WTC11 (cell line): ENCODE results near the gene ITPKC. TPM values are rescaled to one million over a fixed set of nuclear protein-coding genes. Genes with fewer than 3 reads are reported as not detected.

Experiments used
- ATAC-seq: fragments of 200-7000 bp; cut with Tn5 transposase; 2 replicates; pipeline ENCODE4 v1.10.0; 2021; ENCODE audit warnings: mild to moderate bottlenecking, moderate library complexity
- CTCF ChIA-PET: fragments of 300-600 bp; sonication (Branson Sonifier 250); formaldehyde crosslinking; loops from one replicate; lab custom pipeline; 2021; ENCODE audit warnings: antibody characterized with exemption; lab: Charles Lee
- POLR2A ChIA-PET: fragments of 350-600 bp; sonication (Branson Sonifier 250); formaldehyde crosslinking; loops from one replicate; lab custom pipeline; 2021; ENCODE audit warnings: antibody characterized with exemption; lab: Charles Lee
- DNase-seq: peaks from one replicate; pipeline ENCODE4 v3.0.0; 2021; ENCODE audit warnings: low spot score
- H3K27ac Mint-ChIP-seq: 2 replicates; pipeline ENCODE4 v1.8.0; 2021; ENCODE audit warnings: mixed read lengths
- H3K27me3 Mint-ChIP-seq: 2 replicates; pipeline ENCODE4 v1.8.0; 2021; ENCODE audit warnings: low read depth, mild to moderate bottlenecking, moderate library complexity, mixed read lengths
- H3K36me3 Mint-ChIP-seq: 2 replicates; pipeline ENCODE4 v1.8.0; 2021; ENCODE audit warnings: mixed read lengths
- H3K4me1 Mint-ChIP-seq: 2 replicates; pipeline ENCODE4 v1.8.0; 2022; ENCODE audit warnings: mixed read lengths
- H3K4me3 Mint-ChIP-seq: 2 replicates; pipeline ENCODE4 v1.8.0; 2021; ENCODE audit warnings: mild to moderate bottlenecking, moderate library complexity, mixed read lengths
- H3K9me3 Mint-ChIP-seq: 2 replicates; pipeline ENCODE4 v1.8.0; 2021; ENCODE audit warnings: mixed read lengths
- AR ChIP-seq: fragments of 250-450 bp; sonication (Bioruptor Pico); IDR thresholded peaks from 2 replicates; pipeline ENCODE4 v1.9.0; 2021; ENCODE audit warnings: mild to moderate bottlenecking
- ATF6 ChIP-seq: sonication (generic); formaldehyde crosslinking; IDR thresholded peaks from 2 replicates; pipeline ENCODE4 v1.8.1; 2023; ENCODE audit warnings: mild to moderate bottlenecking, missing genetic modification reagents
- CDX4 ChIP-seq: fragments of 250-450 bp; sonication (Bioruptor Pico); IDR thresholded peaks from 2 replicates; pipeline ENCODE4 v1.9.0; 2021; ENCODE audit warnings: moderate library complexity, mild to moderate bottlenecking, inconsistent platforms, borderline replicate concordance
- EMX1 ChIP-seq: fragments of 250-450 bp; sonication (Bioruptor Pico); IDR thresholded peaks from 2 replicates; pipeline ENCODE4 v1.8.0; 2021; ENCODE audit warnings: mild to moderate bottlenecking
- FOXJ3 ChIP-seq: sonication (generic); formaldehyde crosslinking; IDR thresholded peaks from 2 replicates; pipeline ENCODE4 v1.9.0; 2021; ENCODE audit warnings: missing genetic modification reagents, mild to moderate bottlenecking, borderline replicate concordance
- HMGXB4 ChIP-seq: sonication (generic); formaldehyde crosslinking; IDR thresholded peaks from 2 replicates; pipeline ENCODE4 v1.8.1; 2023; ENCODE audit warnings: mild to moderate bottlenecking, moderate library complexity, missing genetic modification reagents
- NFYB ChIP-seq: sonication (generic); formaldehyde crosslinking; conservative IDR thresholded peaks from 2 replicates; pipeline ENCODE4 v1.8.0; 2022; ENCODE audit warnings: low read depth, missing genetic modification reagents
- PRRX2 ChIP-seq: fragments of 250-450 bp; sonication (Bioruptor Pico); IDR thresholded peaks from 2 replicates; pipeline ENCODE4 v1.8.0; 2021; ENCODE audit warnings: mild to moderate bottlenecking
- RORB ChIP-seq: fragments of 250-450 bp; sonication (Bioruptor Pico); IDR thresholded peaks from 2 replicates; pipeline ENCODE4 v1.9.0; 2021; ENCODE audit warnings: mild to moderate bottlenecking
- TCF7 ChIP-seq: sonication (generic); formaldehyde crosslinking; IDR thresholded peaks from 2 replicates; pipeline ENCODE4 v1.8.0; 2022; ENCODE audit warnings: mild to moderate bottlenecking, low read depth, missing genetic modification reagents, moderate library complexity
- TP53 ChIP-seq: sonication (generic); formaldehyde crosslinking; IDR thresholded peaks from 2 replicates; pipeline ENCODE4 v1.8.1; 2023; ENCODE audit warnings: mild to moderate bottlenecking, missing genetic modification reagents
- USF2 ChIP-seq: sonication (generic); formaldehyde crosslinking; IDR thresholded peaks from 2 replicates; pipeline ENCODE4 v1.8.1; 2023; ENCODE audit warnings: mild to moderate bottlenecking, missing genetic modification reagents, moderate library complexity
- ZBTB21 ChIP-seq: sonication (generic); formaldehyde crosslinking; IDR thresholded peaks from 2 replicates; pipeline ENCODE4 v1.8.1; 2023; ENCODE audit warnings: mild to moderate bottlenecking, missing genetic modification reagents, borderline replicate concordance
- ZBTB43 ChIP-seq: sonication (generic); formaldehyde crosslinking; IDR thresholded peaks from 2 replicates; pipeline ENCODE4 v1.8.1; 2023; ENCODE audit warnings: mild to moderate bottlenecking, missing genetic modification reagents
- ZMAT4 ChIP-seq: fragments of 250-450 bp; sonication (Bioruptor Pico); IDR thresholded peaks from 2 replicates; pipeline ENCODE4 v1.9.0; 2021; ENCODE audit warnings: mild to moderate bottlenecking
- ZNF121 ChIP-seq: sonication (generic); formaldehyde crosslinking; IDR thresholded peaks from 2 replicates; pipeline ENCODE4 v1.8.0; 2023; ENCODE audit warnings: missing genetic modification reagents
- ZNF512 ChIP-seq: sonication (generic); formaldehyde crosslinking; IDR thresholded peaks from 2 replicates; pipeline ENCODE4 v1.8.1; 2022; ENCODE audit warnings: missing genetic modification reagents, borderline replicate concordance
- ZNF532 ChIP-seq: fragments of 250-450 bp; sonication (Bioruptor Pico); IDR thresholded peaks from 2 replicates; pipeline ENCODE4 v1.9.0; 2021; ENCODE audit warnings: mild to moderate bottlenecking, borderline replicate concordance
- total RNA-seq: library from RNA; stranded (reverse); gene quantifications from 3 replicates; pipeline ENCODE4 v1.2.3, GENCODE V29; 2021

The ITPKC gene
- total RNA-seq, 1 experiment from 2014 or later, result 13.8 TPM

GRCh38 chr19:40677156-40677555, 39.8 kb upstream of the ITPKC start:
- H3K27me3 Mint-ChIP-seq, result no peaks in the 10 kb centered on the region

GRCh38 chr19:40681039-40681438, 35.9 kb upstream of the ITPKC start:
- POLR2A ChIA-PET, result interaction anchor here (1.0 kb wide), 1 partner anchor 10 kb away, joined by 5 read pairs; the partner anchor contains the start of gene NUMBL
- H3K9me3 Mint-ChIP-seq, result no peaks in the 10 kb centered on the region
- H3K36me3 Mint-ChIP-seq, result peaks cover 41% of the 10 kb centered on the region
- ATAC-seq, result no peak
- no peaks in the 10 kb centered on the region for H3K27me3 Mint-ChIP-seq
- no peak overlapping the region; the same call in 1 of the 2 replicates for H3K27ac Mint-ChIP-seq
- CTCF ChIA-PET, result interaction anchor here (0.7 kb wide), 1 partner anchor 46 kb away, joined by 4 read pairs; no protein-coding TSS in a partner anchor
- DNase-seq, result no peak
- H3K4me1 Mint-ChIP-seq, result no peaks in the 10 kb centered on the region
- H3K4me3 Mint-ChIP-seq, result no peak overlapping the region
- TF ChIP-seq ZNF121 (CRISPR knock-in tag) (no peak), HMGXB4 (CRISPR knock-in tag) (no peak), CDX4 (CRISPR knock-in tag) (no peak), EMX1 (no peak), TP53 (CRISPR knock-in tag) (no peak), AR (CRISPR knock-in tag) (no peak), ATF6 (CRISPR knock-in tag) (no peak), ZNF532 (CRISPR knock-in tag) (no peak), TCF7 (CRISPR knock-in tag) (no peak), ZNF512 (CRISPR knock-in tag) (no peak), ZBTB43 (CRISPR knock-in tag) (no peak), RORB (CRISPR knock-in tag) (no peak), NFYB (CRISPR knock-in tag) (no peak)

More at GRCh38 chr19:40677156-40677555, 39.8 kb upstream of the ITPKC start:
- no peak for DNase-seq
- ATAC-seq, result no peak
- TF ChIP-seq FOXJ3 (CRISPR knock-in tag) (no peak), USF2 (CRISPR knock-in tag) (no peak), ZMAT4 (no peak), ZBTB21 (no peak), RORB (CRISPR knock-in tag) (no peak), PRRX2 (CRISPR knock-in tag) (no peak)
- Mint-ChIP-seq H3K9me3 (no peaks in the 10 kb centered on the region), H3K27ac (no peak overlapping the region), H3K36me3 (peaks cover 27% of the 10 kb centered on the region), H3K4me1 (no peaks in the 10 kb centered on the region), H3K4me3 (no peak overlapping the region)
- CTCF ChIA-PET, result no interaction called here
- POLR2A ChIA-PET, result no interaction called here
